ENCODE data around the gene CCDC188. TPM values are rescaled to one million over a fixed set of nuclear protein-coding genes. Genes with fewer than 3 reads are reported as not detected.

CCDC188 gene
- total and polyA plus RNA-seq, 10 of the 15 experiments (the other 5 are each of a cell fraction or from before 2014, with no cell fraction given), result not detected

GRCh38 chr22:20117633-20118299 is 33.1 kb downstream of the CCDC188 start:
- ATAC-seq, result peak; percentile 42
- in situ Hi-C loops (cut with MboI) (no loop called here), intact Hi-C loops (cut with micrococcal nuclease; ENCODE audit: unreplicated experiment) (loop anchor here (5.0 kb wide), 1 partner anchor 145 kb away; no protein-coding TSS in a partner anchor)
- Histone ChIP-seq H3K36me3 (ENCODE audit: control insufficient read depth in 2 of 2, insufficient read depth in 2 of 2, low read length in 1 of 2) (peaks cover 30 to 33% of the 10 kb centered on the region in 2 experiments), H3K27ac (ENCODE audit: control insufficient read depth, insufficient read depth) (peak overlapping the region; percentile 91), H3K9me3 (replicated peaks; ENCODE audit: control insufficient read depth, insufficient read depth, low read length) (no peaks in the 10 kb centered on the region), H3K4me2 (ENCODE audit: control insufficient read depth, insufficient read depth) (peak overlapping the region; percentile 87), H3K4me1 (ENCODE audit: control insufficient read depth, insufficient read depth, low read length) (peaks cover 24% of the 10 kb centered on the region), H4K20me1 (ENCODE audit: control insufficient read depth, insufficient read depth) (0 out of 2 replicates have a peak, but pooled peaks cover 2% of the 10 kb centered on the region), H3K79me2 (ENCODE audit: control insufficient read depth, insufficient read depth, low read length) (peaks cover 70% of the 10 kb centered on the region), H2AFZ (ENCODE audit: control insufficient read depth, low read depth, low read length) (peak overlapping the region; percentile 24), H3K4me3 (peak overlapping the region; percentile 78), H3K9ac (ENCODE audit: control insufficient read depth, insufficient read depth, low read length) (peak overlapping the region; percentile 99), H3K27me3 (replicated peaks in 1 of 2; ENCODE audit: control insufficient read depth in 2 of 2, insufficient read depth in 2 of 2, low read length in 1 of 2) (no peaks in the 10 kb centered on the region)
- FAIRE-seq, result no peak
- ChIA-PET CTCF (interaction anchor here (0.5 to 1.5 kb wide), 2 partner anchors 39 to 387 kb away, joined by 3 to 4 read pairs; no protein-coding TSS in a partner anchor), POLR2A (interaction anchor here (0.8 to 1.5 kb wide), 6 partner anchors 34 to 175 kb away, joined by 3 to 5 read pairs (median 4); partner anchors contain the start of gene TANGO2), RAD21 (ENCODE audit: unreplicated experiment) (no interaction called here), SMC1A (ENCODE audit: uncharacterized antibody, unreplicated experiment) (interaction anchor here (0.9 kb wide), 1 partner anchor 13 kb away, joined by 5 read pairs; no protein-coding TSS in a partner anchor)
- no TSS peak for BruUV-seq (replicated peaks)
- WGBS (ENCODE audit: insufficient coverage, insufficient replicate concordance, low lambda C conversion rate, missing lambda C conversion rate), result 1% methylated on average over 51 of the region's 66 CpGs
- no peak for DNase-seq (ENCODE audit: low read depth, low spot score)
- TF ChIP-seq MYC (IDR thresholded peaks at IDR 0.05; ENCODE audit: insufficient read depth, insufficient read length, insufficient replicate concordance, low read length, severe bottlenecking) (peak; percentile 67), ZNF207 (IDR thresholded peaks at IDR 0.05; ENCODE audit: borderline replicate concordance) (peak; percentile 37; the same call in 1 of the 2 replicates), NFIC (IDR thresholded peaks at IDR 0.05; ENCODE audit: low read depth, low read length) (no peak), RUNX3 (IDR thresholded peaks at IDR 0.05; ENCODE audit: low read length) (peak; percentile 32; the same call in 1 of the 2 replicates), RELB (IDR thresholded peaks at IDR 0.05; ENCODE audit: low read depth) (no peak), POLR2AphosphoS5 (IDR thresholded peaks at IDR 0.05; ENCODE audit: low read length) (peak; percentile 77), E4F1 (IDR thresholded peaks at IDR 0.05; ENCODE audit: borderline replicate concordance, partially characterized antibody) (no peak), HDAC6 (IDR thresholded peaks at IDR 0.05; ENCODE audit: unreplicated experiment) (no peak), MXI1 (IDR thresholded peaks at IDR 0.05; ENCODE audit: low read depth, low read length) (0 out of 2 replicates have a peak, but pooled peaks have one; percentile 48), CREM (IDR thresholded peaks at IDR 0.05; ENCODE audit: low read depth) (peak; percentile 36; the same call in 1 of the 2 replicates), EGR1 (IDR thresholded peaks at IDR 0.05; ENCODE audit: borderline replicate concordance in 1 of 2, low read depth in 2 of 2, low read length in 2 of 2) (peak in 1 of 2 experiments; percentile 83; a peak in 2 of 3 replicates), POLR2A (IDR thresholded peaks at IDR 0.05; ENCODE audit: low read depth, low read length) (peak; percentile 76), TCF7 (IDR thresholded peaks at IDR 0.05; ENCODE audit: borderline replicate concordance) (no peak), TAF1 (IDR thresholded peaks at IDR 0.05; ENCODE audit: borderline replicate concordance, low read depth, low read length) (0 out of 2 replicates have a peak, but pooled peaks have one; percentile 32), GATAD2B (conservative IDR thresholded peaks at IDR 0.05; ENCODE audit: low read depth) (peak; percentile 17; the same call in 1 of the 2 replicates), SIN3A (IDR thresholded peaks at IDR 0.05; ENCODE audit: low read depth, low read length) (peak; percentile 43; the same call in 1 of the 2 replicates), RB1 (IDR thresholded peaks at IDR 0.05; ENCODE audit: borderline replicate concordance) (no peak), SIX5 (IDR thresholded peaks at IDR 0.05; ENCODE audit: low read depth, low read length, severe bottlenecking) (no peak), ZNF24 (IDR thresholded peaks at IDR 0.05) (peak; percentile 99)

Data from GM12878 (cell line).